MCF 10A (cell line): ENCODE data around the gene RAMAC. TPM values are rescaled to one million over a fixed set of nuclear protein-coding genes. Genes with fewer than 3 reads are reported as not detected.

Source experiments
- BruUV-seq: library from RNA; stranded (reverse); fragments of 400-500 nt; replicated peaks from 2 replicates; lab custom pipeline; 2021; lab: Mats Ljungman, UMichigan
- CTCF ChIA-PET: fragments of 300-600 bp; sonication (Branson Sonifier 250); formaldehyde crosslinking; extraction: SDS; loops from one replicate; lab custom pipeline; 2021; ENCODE audit warnings: antibody characterized with exemption, inconsistent platforms; lab: Yijun Ruan, JAX
- POLR2A ChIA-PET: fragments of 300-600, 350-650 bp; sonication (Branson Sonifier 250); formaldehyde crosslinking; extraction: SDS; loops from one replicate; lab custom pipeline; 2020; ENCODE audit warnings: antibody characterized with exemption, inconsistent platforms; lab: Yijun Ruan, JAX
- DNase-seq: peaks from one replicate; pipeline ENCODE4 v3.0.0-alpha.2; 2018; ENCODE audit not compliant: unreplicated experiment
- H3K27ac Mint-ChIP-seq: one replicate; pipeline ENCODE4 v1.8.0; 2022; ENCODE audit warnings: mild to moderate bottlenecking, low read depth, mixed read lengths; ENCODE audit not compliant: unreplicated experiment
- H3K27me3 Mint-ChIP-seq: one replicate; pipeline ENCODE4 v1.8.0; 2022; ENCODE audit warnings: mixed read lengths; ENCODE audit not compliant: insufficient read depth, unreplicated experiment
- H3K36me3 Mint-ChIP-seq: one replicate; pipeline ENCODE4 v1.8.0; 2022; ENCODE audit warnings: mild to moderate bottlenecking, moderate library complexity, mixed read lengths; ENCODE audit not compliant: insufficient read depth, unreplicated experiment
- H3K4me1 Mint-ChIP-seq: one replicate; pipeline ENCODE4 v1.8.0; 2022; ENCODE audit warnings: mixed read lengths; ENCODE audit not compliant: insufficient read depth, unreplicated experiment
- H3K4me3 Mint-ChIP-seq: one replicate; pipeline ENCODE4 v1.8.0; 2022; ENCODE audit warnings: mild to moderate bottlenecking, moderate library complexity, mixed read lengths; ENCODE audit not compliant: unreplicated experiment
- H3K9me3 Mint-ChIP-seq: one replicate; pipeline ENCODE4 v1.8.0; 2022; ENCODE audit warnings: mixed read lengths; ENCODE audit not compliant: unreplicated experiment
- intact Hi-C: fragments of 100-400 bp; cut with micrococcal nuclease; formaldehyde crosslinking; loops from 2 replicates; pipeline ENCODE4 v1.14.1; 2022
- total RNA-seq: library from RNA; stranded (reverse); gene quantifications from 2 replicates; pipeline ENCODE4 v1.2.3, GENCODE V29; 2022
- TF ChIP-seq, protein P1 (sequence below): fragments of 200-600 bp; IDR thresholded peaks from one replicate; pipeline ENCODE4 v1.8.0; 2022; ENCODE audit warnings: antibody characterized with exemption, mild to moderate bottlenecking; ENCODE audit not compliant: unreplicated experiment

Gene RAMAC
- total RNA-seq, 1 experiment from 2014 or later: 21.0 TPM

DNA sequence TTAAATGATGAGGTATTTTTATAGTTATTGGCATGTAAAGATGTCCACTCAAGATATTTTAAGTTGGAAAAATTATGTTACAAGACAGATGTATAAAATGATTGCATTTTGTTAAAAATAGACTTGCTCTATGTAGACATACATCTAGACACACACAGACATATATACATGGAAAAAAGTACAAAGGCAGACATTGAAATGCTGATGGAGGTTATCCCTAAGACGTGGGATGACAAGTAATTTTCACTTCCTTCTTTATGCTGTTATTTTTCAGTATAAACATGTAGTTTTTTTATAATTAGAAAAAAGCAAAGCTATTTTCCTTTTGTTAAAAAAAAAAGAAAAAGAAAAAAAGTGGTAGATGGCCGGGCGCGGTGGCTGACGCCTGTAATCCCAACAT, 40.7 kb upstream of the RAMAC start:
- CTCF ChIA-PET: interaction anchor here (2.0 kb wide), 1 partner anchor 96 kb away, joined by 7 read pairs; no protein-coding TSS in a partner anchor
- Mint-ChIP-seq H3K4me3 (no peak overlapping the region), H3K27me3 (no peaks in the 10 kb centered on the region), H3K4me1 (peaks cover 17% of the 10 kb centered on the region), H3K9me3 (no peaks in the 10 kb centered on the region), H3K27ac (no peak overlapping the region), H3K36me3 (no peaks in the 10 kb centered on the region)
- no TSS peak for BruUV-seq
- POLR2A ChIA-PET: interaction anchor here (1.3 kb wide), 1 partner anchor 26 kb away, joined by 3 read pairs; no protein-coding TSS in a partner anchor
- TF ChIP-seq, protein P1, sequence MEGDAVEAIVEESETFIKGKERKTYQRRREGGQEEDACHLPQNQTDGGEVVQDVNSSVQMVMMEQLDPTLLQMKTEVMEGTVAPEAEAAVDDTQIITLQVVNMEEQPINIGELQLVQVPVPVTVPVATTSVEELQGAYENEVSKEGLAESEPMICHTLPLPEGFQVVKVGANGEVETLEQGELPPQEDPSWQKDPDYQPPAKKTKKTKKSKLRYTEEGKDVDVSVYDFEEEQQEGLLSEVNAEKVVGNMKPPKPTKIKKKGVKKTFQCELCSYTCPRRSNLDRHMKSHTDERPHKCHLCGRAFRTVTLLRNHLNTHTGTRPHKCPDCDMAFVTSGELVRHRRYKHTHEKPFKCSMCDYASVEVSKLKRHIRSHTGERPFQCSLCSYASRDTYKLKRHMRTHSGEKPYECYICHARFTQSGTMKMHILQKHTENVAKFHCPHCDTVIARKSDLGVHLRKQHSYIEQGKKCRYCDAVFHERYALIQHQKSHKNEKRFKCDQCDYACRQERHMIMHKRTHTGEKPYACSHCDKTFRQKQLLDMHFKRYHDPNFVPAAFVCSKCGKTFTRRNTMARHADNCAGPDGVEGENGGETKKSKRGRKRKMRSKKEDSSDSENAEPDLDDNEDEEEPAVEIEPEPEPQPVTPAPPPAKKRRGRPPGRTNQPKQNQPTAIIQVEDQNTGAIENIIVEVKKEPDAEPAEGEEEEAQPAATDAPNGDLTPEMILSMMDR: no peak
- intact Hi-C loops: no loop called here
- no peak for DNase-seq

GRCh38 chr15:82946155-82946701, 39.8 kb upstream of the RAMAC start:
- intact Hi-C loops: no loop called here
- ChIA-PET CTCF (interaction anchor here (2.0 kb wide), 1 partner anchor 97 kb away, joined by 7 read pairs; no protein-coding TSS in a partner anchor), POLR2A (interaction anchor here (0.6 kb wide), 1 partner anchor 78 kb away, joined by 3 read pairs; no protein-coding TSS in a partner anchor)
- no peak for DNase-seq
- Mint-ChIP-seq H3K36me3 (no peaks in the 10 kb centered on the region), H3K4me1 (peaks cover 17% of the 10 kb centered on the region), H3K4me3 (no peak overlapping the region), H3K27me3 (no peaks in the 10 kb centered on the region), H3K9me3 (no peaks in the 10 kb centered on the region), H3K27ac (no peak overlapping the region)
- TF ChIP-seq, protein P1: no peak
- BruUV-seq: no TSS peak

DNA sequence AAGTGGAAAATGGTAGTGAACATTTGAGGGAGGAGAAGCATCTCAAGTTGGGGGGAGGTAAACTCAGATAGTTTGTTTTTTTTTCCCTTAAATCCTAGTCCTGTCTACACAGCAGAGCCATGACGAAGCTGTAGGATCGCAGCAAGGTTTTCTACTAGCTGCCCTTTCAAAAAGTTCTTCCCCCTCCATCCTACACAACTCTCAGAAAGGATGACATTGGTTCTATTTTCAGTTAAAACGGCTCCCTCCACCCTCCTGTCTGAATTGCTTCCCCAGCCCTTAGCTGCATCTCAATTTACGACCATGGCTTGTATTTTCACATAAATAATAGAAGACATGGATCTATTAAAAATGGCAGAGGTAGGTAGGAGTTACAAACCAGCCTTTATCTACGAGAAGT, 35.7 kb upstream of the RAMAC start:
- intact Hi-C loops: no loop called here
- Mint-ChIP-seq H3K4me3 (no peak overlapping the region), H3K9me3 (no peaks in the 10 kb centered on the region), H3K27me3 (no peaks in the 10 kb centered on the region), H3K4me1 (no peaks in the 10 kb centered on the region), H3K36me3 (no peaks in the 10 kb centered on the region), H3K27ac (no peak overlapping the region)
- no peak for DNase-seq
- ChIA-PET POLR2A (no interaction called here), CTCF (interaction anchor here (0.8 kb wide), 1 partner anchor 906 kb away, joined by 4 read pairs; no protein-coding TSS in a partner anchor)
- no TSS peak for BruUV-seq
- TF ChIP-seq, protein P1: no peak

- ChIA-PET POLR2A (no interaction called here), CTCF (interaction anchor here (0.7 kb wide), 1 partner anchor 421 kb away, joined by 3 read pairs; no protein-coding TSS in a partner anchor)
- Mint-ChIP-seq H3K27ac (no peak overlapping the region), H3K4me1 (no peaks in the 10 kb centered on the region), H3K4me3 (no peak overlapping the region), H3K27me3 (no peaks in the 10 kb centered on the region), H3K9me3 (no peaks in the 10 kb centered on the region), H3K36me3 (no peaks in the 10 kb centered on the region)
- TF ChIP-seq, protein P1: no peak
- no peak for DNase-seq
- no TSS peak for BruUV-seq
- intact Hi-C loops: no loop called here
Measured at GRCh38 chr15:82950746-82951370, 35.2 kb upstream of the RAMAC start.
